Left ventricle myocardium superior (tissue), 1 donor: ENCODE data around the gene COPB2. TPM values are rescaled to one million over a fixed set of nuclear protein-coding genes. Genes with fewer than 3 reads are reported as not detected.

Experiments used
- ATAC-seq: fragments of 200-7000 bp; cut with Tn5 transposase; one replicate; pipeline ENCODE4 v1.9.1; 2020; ENCODE audit warnings: mild to moderate bottlenecking, moderate library complexity
- DNase-seq: peaks from one replicate; pipeline ENCODE4 v3.0.0-alpha.2; 2020
- intact Hi-C: fragments of 100-400 bp; cut with micrococcal nuclease; formaldehyde crosslinking; loops from one replicate; pipeline ENCODE4 v1.11.0; 2022
- total RNA-seq: library from RNA; stranded (reverse); fragmentation: NEBNext Ultra II Directional; extraction: Animal tissue kit (Norgen Biotek cat#: 25700); gene quantifications from one replicate; pipeline ENCODE4 v1.2.1, GENCODE V29; 2021
- donor health status: DM: no; HTN: yes; CAD: no; lungs with severe emphysema.

The COPB2 gene
- total RNA-seq, 1 donor from 2014 or later = 69.2 TPM

DNA sequence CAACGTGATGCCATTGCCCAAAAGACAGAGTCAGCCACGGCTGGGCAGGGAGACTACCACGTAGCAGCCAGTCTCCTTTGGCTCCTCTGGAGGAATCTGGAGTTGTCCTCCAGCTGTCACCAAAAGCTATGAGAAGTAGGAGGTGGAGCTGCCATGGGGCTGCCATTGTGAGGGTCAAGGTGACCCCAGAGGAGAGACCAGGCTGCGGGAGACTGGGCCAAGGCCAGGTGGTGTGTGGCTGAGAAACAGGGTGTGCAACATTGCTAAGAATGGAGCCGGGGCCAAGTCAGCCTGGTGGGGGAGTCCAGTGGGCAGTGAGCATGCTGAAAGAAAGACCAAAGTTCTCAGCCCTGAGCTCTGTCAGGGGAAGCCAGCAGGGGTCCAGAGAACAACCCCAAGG lies 75.5 kb downstream of the COPB2 start:
- DNase-seq = no peak
- intact Hi-C loops = no loop called here
- ATAC-seq = no peak

DNA sequence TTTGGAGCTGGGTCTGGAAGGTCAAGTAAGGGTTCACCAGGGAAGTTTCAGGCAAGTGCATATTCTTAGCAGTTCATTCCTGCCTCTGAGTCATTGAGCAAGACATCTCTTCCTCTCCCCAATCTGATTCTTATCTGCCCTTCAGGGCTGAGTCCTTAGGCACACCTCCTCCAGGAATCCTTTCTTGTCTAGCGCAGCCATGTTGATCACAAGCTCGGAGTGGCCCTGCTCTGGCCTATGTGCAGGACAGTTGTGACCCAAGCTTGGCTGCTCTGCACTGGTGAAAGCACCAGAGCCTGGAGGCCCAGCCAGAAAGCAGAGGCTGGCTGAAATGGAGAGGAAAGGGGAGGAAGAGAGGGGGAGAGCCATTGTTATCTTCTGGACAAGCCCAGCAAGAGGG lies 76.5 kb downstream of the COPB2 start:
- ATAC-seq (no peak), DNase-seq (no peak)
- intact Hi-C loops = no loop called here

DNA sequence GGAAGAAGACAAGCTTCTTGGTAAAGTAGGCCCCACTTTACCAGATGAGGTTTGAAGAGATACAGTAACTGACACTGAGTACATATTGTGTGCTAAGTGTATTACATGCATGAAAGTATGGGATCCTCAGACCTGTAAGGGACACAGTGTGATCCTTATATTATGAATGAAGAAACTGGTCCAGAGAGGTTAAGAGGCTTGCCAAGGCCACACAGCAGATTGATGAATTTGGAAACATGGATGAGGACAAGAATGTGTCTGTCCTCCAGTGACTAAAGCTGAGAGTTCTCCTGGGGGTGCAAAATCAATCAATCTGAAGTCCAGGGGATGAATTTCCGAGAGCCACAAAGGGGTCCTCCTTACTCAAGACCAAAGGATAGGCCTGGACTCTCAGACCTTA lies 77.0 kb downstream of the COPB2 start:
- ATAC-seq (no peak), DNase-seq (no peak)
- intact Hi-C loops = no loop called here

DNA sequence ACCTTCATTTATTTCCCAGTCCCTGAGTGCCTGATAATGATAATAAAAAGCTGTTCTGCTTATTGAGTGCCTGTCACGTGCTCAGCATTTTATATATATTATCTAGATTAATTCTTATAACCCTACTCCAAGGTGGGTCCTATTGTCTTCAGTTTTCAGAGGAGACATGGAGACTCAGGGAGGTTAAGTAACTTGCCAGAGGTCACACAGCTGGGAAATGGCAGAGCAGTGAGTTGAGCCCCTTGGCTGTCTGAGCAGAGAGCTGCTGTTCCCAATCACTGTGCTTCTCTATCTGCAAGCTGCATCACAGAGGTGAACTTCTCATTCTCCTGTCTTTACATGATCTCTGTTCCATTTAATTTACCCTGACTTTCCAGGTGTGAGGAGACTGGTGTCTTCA lies 77.9 kb downstream of the COPB2 start:
- ATAC-seq = no peak
- no peak for DNase-seq
- intact Hi-C loops = no loop called here

DNA sequence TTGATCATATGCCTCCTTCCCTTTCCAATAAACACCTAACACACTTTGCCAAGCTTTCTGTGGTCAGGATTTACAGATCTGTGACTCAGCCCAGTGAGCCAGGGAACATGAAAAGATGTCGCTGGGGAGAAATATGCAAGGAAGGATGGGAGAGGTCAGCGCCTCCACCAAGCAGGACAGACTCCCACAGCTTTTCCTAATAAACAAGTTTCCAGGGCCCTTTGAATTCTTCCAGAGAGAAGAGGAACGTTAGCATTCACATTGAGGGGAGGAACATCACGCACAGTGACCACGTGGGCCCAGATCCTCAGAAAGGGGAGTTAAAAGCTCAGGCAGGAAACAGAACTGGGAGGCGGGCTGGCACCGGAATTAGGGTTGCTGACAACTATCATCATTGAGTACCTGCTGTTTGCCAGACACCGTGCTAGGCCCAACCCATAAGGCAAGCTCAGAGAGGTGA lies 78.9 kb downstream of the COPB2 start:
- intact Hi-C loops = no loop called here
- DNase-seq (no peak), ATAC-seq (no peak)

DNA sequence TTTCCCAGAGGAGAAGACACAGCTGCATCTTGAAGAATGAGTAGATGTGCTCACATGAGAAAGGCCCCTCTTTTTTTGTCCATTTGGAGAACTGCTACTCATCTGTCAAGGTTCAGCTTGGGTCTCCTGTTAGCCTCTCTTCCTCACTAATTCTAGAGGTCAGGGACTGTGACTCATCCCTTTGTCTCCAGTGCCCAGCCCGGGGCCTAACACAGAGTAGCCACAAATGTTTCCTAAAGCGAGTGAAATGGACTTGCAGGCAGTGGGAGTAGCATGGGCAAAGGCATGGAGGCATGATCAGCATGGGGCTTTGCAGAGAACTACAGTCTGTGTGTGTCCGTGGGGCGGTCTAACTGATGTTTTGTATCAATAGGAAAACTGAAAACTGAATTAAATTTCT lies 79.6 kb downstream of the COPB2 start:
- intact Hi-C loops = no loop called here
- ATAC-seq (no peak), DNase-seq (no peak)

DNA sequence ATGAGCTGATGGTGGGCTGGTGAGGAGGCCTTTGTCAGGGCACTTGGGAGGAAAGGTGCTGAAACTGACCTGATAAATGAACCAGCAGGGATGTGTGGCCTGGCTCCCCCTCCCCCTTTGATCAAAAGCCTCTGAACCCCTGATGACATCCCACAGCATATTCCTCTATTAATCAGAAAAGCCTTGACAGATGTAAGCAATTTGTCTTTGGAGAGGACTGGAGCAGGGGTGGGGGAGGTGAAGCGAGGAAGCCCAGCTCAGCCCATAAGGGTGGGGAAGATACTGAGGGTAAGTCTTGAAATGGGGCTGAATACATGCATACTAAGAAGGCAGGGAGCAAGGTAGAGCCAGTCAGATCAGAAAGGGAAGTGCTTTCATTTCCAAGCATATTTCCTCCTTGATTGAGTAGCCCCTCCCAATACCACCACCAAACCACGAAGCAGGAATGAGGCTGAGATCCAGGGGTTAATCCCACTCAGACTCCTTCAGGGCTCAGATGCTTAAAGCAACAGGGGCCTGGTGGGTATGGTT lies 80.3 kb downstream of the COPB2 start:
- DNase-seq = no peak
- intact Hi-C loops = no loop called here
- no peak for ATAC-seq

DNA sequence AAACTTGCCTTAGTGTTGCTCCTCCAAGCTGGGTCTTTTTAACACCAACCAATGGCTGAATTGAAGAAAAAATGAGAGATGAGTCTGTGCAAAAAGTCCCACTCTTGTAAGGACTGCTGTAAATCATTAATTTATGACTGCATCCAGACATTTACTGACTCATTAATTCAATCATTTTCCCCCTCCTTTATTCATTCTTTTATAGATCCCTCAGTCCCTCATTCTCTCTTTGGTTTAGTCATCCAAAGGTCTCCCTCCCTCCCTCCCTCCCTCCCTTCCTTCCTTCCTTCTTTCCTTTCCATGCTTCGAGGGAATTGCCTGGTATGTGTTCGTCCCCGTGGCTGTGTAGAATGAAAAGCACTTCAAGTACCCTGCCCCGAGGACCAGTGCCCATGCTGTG lies 80.9 kb downstream of the COPB2 start:
- no peak for DNase-seq
- no peak for ATAC-seq
- intact Hi-C loops = no loop called here

DNA sequence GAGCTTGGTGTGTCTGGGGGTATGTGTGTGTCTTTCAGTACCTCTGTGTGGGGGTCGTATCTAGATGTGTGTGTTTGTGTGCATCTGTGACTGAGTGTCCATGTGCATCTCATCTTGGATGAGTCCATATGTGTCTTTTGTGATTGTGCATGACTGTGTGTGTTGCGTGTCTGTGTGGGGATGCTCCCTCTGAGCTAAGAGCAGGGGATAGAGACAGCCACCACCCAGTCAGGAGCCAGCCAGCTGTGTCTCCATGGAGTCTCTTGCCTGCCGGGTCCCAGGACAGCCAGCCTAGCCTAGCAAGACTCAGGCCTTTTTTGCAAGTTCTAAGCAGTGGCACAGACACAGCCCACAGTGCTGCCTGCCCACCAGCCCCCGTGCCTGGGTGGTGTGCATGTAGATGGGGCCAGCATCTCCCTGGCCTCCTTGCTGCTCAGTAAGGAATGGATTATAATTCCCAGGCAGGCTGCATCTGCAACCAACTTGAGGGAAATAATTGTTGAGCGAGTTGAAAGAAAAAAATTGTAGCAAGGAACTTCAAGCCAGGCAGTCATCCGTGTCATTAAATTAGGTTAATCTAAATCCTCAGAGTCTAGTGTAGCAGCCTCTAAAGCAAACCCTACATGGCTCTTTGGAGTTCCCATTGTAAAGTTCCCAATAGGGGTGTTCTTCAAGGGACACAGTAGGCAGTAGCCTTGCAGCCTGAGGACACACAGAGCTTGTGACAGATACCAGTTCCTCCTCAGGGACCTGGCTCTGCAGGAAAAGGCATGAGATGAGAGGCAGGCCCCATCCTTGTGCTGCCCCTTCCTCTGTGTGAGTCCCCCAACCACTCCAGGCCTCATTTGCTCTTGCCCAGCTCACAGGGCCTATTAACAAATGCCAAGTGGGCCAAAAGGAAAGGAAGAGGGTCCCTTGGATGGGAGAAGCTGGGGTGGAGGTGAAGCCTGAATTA lies 81.6 kb downstream of the COPB2 start:
- intact Hi-C loops = no loop called here
- no peak for ATAC-seq

More for the DNA sequence above, 81.6 kb downstream of the COPB2 start:
- DNase-seq = no peak

Other genes with a start within 250 kb of the COPB2 start
- 87.3 TPM for gene MRPS22, start 45.6 kb downstream of the COPB2 start, total RNA-seq
- not detected for gene RBP2, start 86.9 kb upstream of the COPB2 start, total RNA-seq
- gene RBP1, start 150.1 kb upstream of the COPB2 start, total RNA-seq = 27.4 TPM